SK-N-SH (cell line): ENCODE measurements around the gene ZNF487. TPM values are rescaled to one million over a fixed set of nuclear protein-coding genes. Genes with fewer than 3 reads are reported as not detected.

Experiments used
- CTCF ChIA-PET: fragments of 300-600, 350-600 bp; formaldehyde crosslinking; extraction: SDS; loops from one replicate; lab custom pipeline; 2021; lab: Yijun Ruan, JAX
- POLR2A ChIA-PET: fragments of 350-600 bp; sonication (Branson Sonifier 250); formaldehyde crosslinking; extraction: SDS; loops from one replicate; lab custom pipeline; 2020; ENCODE audit warnings: antibody characterized with exemption, inconsistent platforms; lab: Yijun Ruan, JAX
- DNase-seq: peaks from one replicate; pipeline ENCODE4 v3.0.0; 2012
- H2AFZ ChIP-seq: fragments of 200-600 bp; sonication (generic); 2 replicates; pipeline ENCODE4 v1.8.1; 2016; ENCODE audit warnings: antibody characterized with exemption, mild to moderate bottlenecking, low read depth
- H3F3A ChIP-seq: fragments of 200-600 bp; sonication (generic); replicated peaks from 2 replicates; pipeline ENCODE3; 2016; ENCODE audit warnings: antibody characterized with exemption, mild to moderate bottlenecking; ENCODE audit not compliant: insufficient read depth
- H3K27ac ChIP-seq, 2 experiments: fragments of 200-500 bp in 1 of 2; fragments of 200-600 bp in 1 of 2; sonication (Bioruptor generic) in 1 of 2; sonication (generic), shearing (Covaris generic) in 1 of 2; 2 replicates each; pipeline versions ENCODE4 v1.5.1 to v1.6.1; 2014 to 2016; ENCODE audit warnings: low read depth in 2 of 2, inconsistent platforms in 1 of 2, low read length in 1 of 2, mild to moderate bottlenecking in 1 of 2, mixed read lengths in 1 of 2
- H3K27me3 ChIP-seq: fragments of 200-600 bp; sonication (generic), shearing (Covaris generic); 2 replicates; pipeline ENCODE4 v1.6.1; 2016; ENCODE audit warnings: mixed run types; ENCODE audit not compliant: insufficient read depth
- H3K36me3 ChIP-seq, 2 experiments: fragments of 200-500 bp in 1 of 2; fragments of 200-600 bp in 1 of 2; sonication (Bioruptor generic) in 1 of 2; sonication (generic) in 1 of 2; replicated peaks in 1 of 2; 2 replicates each; pipeline versions ENCODE3 to v1.5.1; 2014 to 2016; ENCODE audit warnings: low read length in 1 of 2, mild to moderate bottlenecking in 1 of 2; ENCODE audit not compliant: insufficient read depth in 2 of 2, control insufficient read depth in 1 of 2
- H3K4me1 ChIP-seq, 2 experiments: fragments of 200-500 bp in 1 of 2; fragments of 200-600 bp in 1 of 2; sonication (Bioruptor generic) in 1 of 2; sonication (generic), shearing (Covaris generic) in 1 of 2; 2 replicates each; pipeline versions ENCODE4 v1.5.1 to v1.6.1; 2014 to 2016; ENCODE audit warnings: low read depth in 1 of 2, low read length in 1 of 2, mixed run types in 1 of 2; ENCODE audit not compliant: insufficient read depth in 2 of 2, control insufficient read depth in 1 of 2
- H3K4me2 ChIP-seq: fragments of 200-600 bp; sonication (generic), shearing (Covaris generic); 2 replicates; pipeline ENCODE4 v1.6.1; 2017; ENCODE audit warnings: mixed run types
- H3K4me3 ChIP-seq, 2 experiments: fragments of 200-500 bp in 1 of 2; fragments of 200-600 bp in 1 of 2; sonication (Bioruptor generic) in 1 of 2; sonication (generic), shearing (Covaris generic) in 1 of 2; 2 replicates each; pipeline versions ENCODE4 v1.5.1 to v1.8.1; 2014 to 2016; ENCODE audit warnings: low read depth in 2 of 2, inconsistent platforms in 1 of 2, low read length in 1 of 2, mild to moderate bottlenecking in 1 of 2, mixed read lengths in 1 of 2, moderate library complexity in 1 of 2
- H3K79me2 ChIP-seq: fragments of 200-600 bp; sonication (generic); 2 replicates; pipeline ENCODE4 v1.8.1; 2017; ENCODE audit warnings: mild to moderate bottlenecking; ENCODE audit not compliant: insufficient read depth
- H3K9ac ChIP-seq: fragments of 200-600 bp; sonication (generic); 2 replicates; pipeline ENCODE4 v1.6.1; 2017; ENCODE audit warnings: mixed run types
- H3K9me2 ChIP-seq: fragments of 200-600 bp; sonication (generic); 2 replicates; pipeline ENCODE4 v1.6.1; 2017; ENCODE audit warnings: mixed run types
- H3K9me3 ChIP-seq: fragments of 200-600 bp; sonication (generic); 2 replicates; pipeline ENCODE4 v1.6.1; 2017; ENCODE audit warnings: mixed run types, mild to moderate bottlenecking, moderate library complexity
- H4K20me1 ChIP-seq: fragments of 200-600 bp; sonication (generic); 2 replicates; pipeline ENCODE4 v1.6.1; 2017; ENCODE audit warnings: mild to moderate bottlenecking, mixed run types; ENCODE audit not compliant: insufficient read depth
- FOSL2 ChIP-seq: IDR thresholded peaks from 2 replicates; pipeline ENCODE4 v1.4.0; 2012; ENCODE audit warnings: low read depth, mild to moderate bottlenecking, moderate library complexity, borderline replicate concordance
- FOXJ3 ChIP-seq: sonication (generic); formaldehyde crosslinking; IDR thresholded peaks from 2 replicates; pipeline ENCODE4 v1.5.1; 2020; ENCODE audit warnings: mild to moderate bottlenecking, missing genetic modification reagents
- FOXM1 ChIP-seq: IDR thresholded peaks from 2 replicates; pipeline ENCODE4 v1.4.0; 2012; ENCODE audit warnings: low read depth, mild to moderate bottlenecking
- GATA2 ChIP-seq: sonication (generic); formaldehyde crosslinking; IDR thresholded peaks from 2 replicates; pipeline ENCODE4 v1.5.0; 2020; ENCODE audit warnings: mild to moderate bottlenecking, missing genetic modification reagents
- IRF3 ChIP-seq: fragments of 150-350 bp; IDR thresholded peaks from 2 replicates; pipeline ENCODE4 v1.6.1; 2016; ENCODE audit warnings: mild to moderate bottlenecking, low read depth, low read length
- JUND ChIP-seq: IDR thresholded peaks from 2 replicates; pipeline ENCODE4 v1.4.0; 2012
- MAX ChIP-seq: IDR thresholded peaks from 2 replicates; pipeline ENCODE4 v1.4.0; 2012; ENCODE audit warnings: low read depth
- MEF2A ChIP-seq: IDR thresholded peaks from 2 replicates; pipeline ENCODE4 v1.4.0; 2012; ENCODE audit warnings: low read depth, borderline replicate concordance
- MXI1 ChIP-seq: IDR thresholded peaks from 2 replicates; pipeline ENCODE4 v1.6.1; 2012; ENCODE audit warnings: mild to moderate bottlenecking, low read depth, low read length, improper control_type of control experiment
- PBX3 ChIP-seq: IDR thresholded peaks from 2 replicates; pipeline ENCODE4; 2012
- RCOR1 ChIP-seq: fragments of 150-350 bp; IDR thresholded peaks from 2 replicates; pipeline ENCODE4 v1.6.1; 2017; ENCODE audit warnings: antibody characterized with exemption, low read length
- REST ChIP-seq: IDR thresholded peaks from 2 replicates; pipeline ENCODE4 v1.6.1; 2012; ENCODE audit warnings: mild to moderate bottlenecking, low read depth, low read length, moderate library complexity
- SMC3 ChIP-seq: IDR thresholded peaks from 2 replicates; pipeline ENCODE4 v1.6.1; 2012; ENCODE audit warnings: low read depth, low read length, improper control_type of control experiment
- TAF1 ChIP-seq: IDR thresholded peaks from 2 replicates; pipeline ENCODE4 v1.6.1; 2012; ENCODE audit warnings: low read depth, mild to moderate bottlenecking, low read length, moderate library complexity, borderline replicate concordance
- USF2 ChIP-seq: fragments of 150-350 bp; IDR thresholded peaks from 2 replicates; pipeline ENCODE4 v1.6.1; 2017; ENCODE audit warnings: antibody characterized with exemption, low read length, low read depth, borderline replicate concordance
- YY1 ChIP-seq: IDR thresholded peaks from 2 replicates; pipeline ENCODE4 v1.4.0; 2012; ENCODE audit warnings: low read depth, mild to moderate bottlenecking
- WGBS: methylation state at CpG from one replicate; pipeline ENCODE4 v1.1.6; 2017; ENCODE audit warnings: low lambda C conversion rate; 5-methylcytosine and 5-hydroxymethylcytosine counted together
- polyA plus RNA-seq, 3 experiments: library from polyadenylated mRNA; depleted of rRNA; stranded (reverse); fragments of >200 nt; gene quantifications; 2 replicates each; pipeline ENCODE4 v1.2.3, GENCODE V29; 2012

The ZNF487 gene
- polyA plus RNA-seq, 1 of the 3 experiments (the other 2 are of a cell fraction) = 2.7 TPM

GRCh38 chr10:43427166-43427825 is 9.6 kb upstream of the ZNF487 start:
- 86% methylated on average over 12 of the region's 12 CpGs for WGBS
- no peak for DNase-seq
- no peaks in the 10 kb centered on the region for H4K20me1 ChIP-seq
- no peak overlapping the region for H3K9ac ChIP-seq
- H3K4me3 ChIP-seq = no peak overlapping the region
- no peaks in the 10 kb centered on the region for H3K36me3 ChIP-seq
- H3K79me2 ChIP-seq = no peaks in the 10 kb centered on the region
- H3K9me2 ChIP-seq = no peaks in the 10 kb centered on the region
- H3F3A ChIP-seq = no peaks in the 10 kb centered on the region
- H3K4me1 ChIP-seq = no peaks in the 10 kb centered on the region
- no peaks in the 10 kb centered on the region for H3K27me3 ChIP-seq
- CTCF ChIA-PET = interaction anchor here (1.1 to 1.3 kb wide), 2 partner anchors 8 to 37 kb away, joined by 3 to 4 read pairs; no protein-coding TSS in a partner anchor
- POLR2A ChIA-PET = no interaction called here
- H3K4me2 ChIP-seq = no peak overlapping the region
- H2AFZ ChIP-seq = no peak overlapping the region
- no peak for TF ChIP-seq FOXJ3
- TF ChIP-seq MXI1 = no peak
- TF ChIP-seq MEF2A = no peak
- TF ChIP-seq YY1 = no peak
- no peak for TF ChIP-seq PBX3
- TF ChIP-seq IRF3 = no peak
- no peak for TF ChIP-seq MAX
- TF ChIP-seq FOXM1 = no peak
- no peak for TF ChIP-seq RCOR1
- TF ChIP-seq GATA2 (CRISPR knock-in tag) = no peak
- no peak for TF ChIP-seq SMC3
- TF ChIP-seq TAF1 = no peak
- TF ChIP-seq REST = no peak
- TF ChIP-seq JUND = no peak
- no peak for TF ChIP-seq FOSL2
- TF ChIP-seq USF2 = no peak
- no peaks in the 10 kb centered on the region for H3K9me3 ChIP-seq
- no peak overlapping the region for H3K27ac ChIP-seq
